Activated gamma-delta T cell treated with Interleukin-2 at 50 U/mL for 16 hours (primary cell): ENCODE results near the gene SFXN1.

Experiments used
- DNase-seq: peaks from one replicate; pipeline ENCODE4 v3.0.0-alpha.2; 2020

Gene SFXN1

GRCh38 chr5:175466700-175467318 lies 11.6 kb upstream of the SFXN1 start:
- no peak for DNase-seq

DNA sequence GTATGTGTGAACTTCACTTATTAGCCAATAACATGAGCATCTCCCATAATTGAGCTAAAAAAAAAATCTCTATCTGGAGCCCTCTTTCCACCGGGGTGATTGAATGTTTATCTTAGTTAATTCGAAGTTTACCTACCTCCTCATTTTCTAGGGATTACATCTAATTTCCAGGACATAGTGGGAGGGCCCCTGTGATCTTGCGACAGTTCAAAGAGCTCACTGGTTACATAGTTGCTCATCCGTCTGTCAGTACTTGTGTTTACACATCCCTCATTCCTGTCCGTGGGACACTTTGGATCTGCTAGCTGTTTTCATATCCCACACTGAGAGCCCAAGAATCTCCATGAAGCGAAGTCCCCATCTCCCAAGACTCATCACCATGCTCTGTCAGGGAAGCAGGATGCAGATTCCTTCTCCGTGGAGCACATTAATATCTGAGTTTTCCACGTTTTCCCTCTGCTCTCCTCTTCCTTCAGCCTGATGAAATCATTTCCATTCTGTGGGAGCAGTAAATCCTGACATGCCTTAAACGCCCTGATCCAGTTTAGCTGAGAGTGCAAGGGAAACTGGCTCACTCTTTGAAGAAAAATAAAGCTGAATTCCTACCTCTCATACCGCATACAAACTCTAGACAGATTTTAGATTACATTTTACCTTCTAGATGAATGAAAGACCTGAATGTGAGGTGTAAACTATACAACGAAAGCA lies 10.2 kb upstream of the SFXN1 start:
- DNase-seq = no peak

DNA sequence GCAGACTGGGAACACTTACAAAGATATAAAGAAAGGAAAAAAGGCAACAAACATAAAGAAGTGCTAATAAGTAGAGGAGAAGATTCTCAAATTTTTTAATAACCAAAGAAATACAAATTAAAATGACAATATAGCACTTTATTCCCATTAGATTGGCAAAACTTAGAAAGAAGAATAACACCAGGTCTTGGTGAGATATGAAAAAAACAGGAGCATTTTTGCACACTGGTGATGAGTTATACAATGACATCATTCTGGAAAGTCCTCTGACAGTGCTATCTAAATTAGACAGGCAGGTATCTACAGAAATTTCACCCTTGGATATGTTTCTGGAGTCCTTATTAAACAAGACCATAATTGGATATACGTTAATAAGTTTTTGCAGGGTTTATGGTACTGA lies 9.5 kb upstream of the SFXN1 start:
- DNase-seq = no peak

DNA sequence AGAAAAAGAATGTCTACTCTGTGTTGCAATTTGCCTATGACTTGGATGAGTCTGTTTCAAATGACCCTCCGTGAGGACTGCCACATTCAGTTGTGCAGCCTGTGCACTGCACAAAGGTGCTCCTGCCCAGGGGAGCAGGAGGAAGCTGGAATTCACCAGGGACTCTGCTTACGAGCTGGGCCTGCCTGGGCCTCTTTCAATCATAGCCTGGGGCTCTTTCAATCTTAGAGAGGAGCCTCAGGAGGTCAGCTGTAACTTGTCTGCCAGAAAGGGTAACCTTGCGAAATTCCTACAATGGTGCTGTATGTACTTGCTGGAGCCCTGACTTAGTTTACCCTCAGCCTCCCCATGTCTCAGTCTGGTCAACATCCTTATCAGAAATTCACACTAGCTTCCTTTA lies 8.4 kb upstream of the SFXN1 start:
- DNase-seq = no peak

GRCh38 chr5:175470781-175471180 lies 7.6 kb upstream of the SFXN1 start:
- no peak for DNase-seq

DNA sequence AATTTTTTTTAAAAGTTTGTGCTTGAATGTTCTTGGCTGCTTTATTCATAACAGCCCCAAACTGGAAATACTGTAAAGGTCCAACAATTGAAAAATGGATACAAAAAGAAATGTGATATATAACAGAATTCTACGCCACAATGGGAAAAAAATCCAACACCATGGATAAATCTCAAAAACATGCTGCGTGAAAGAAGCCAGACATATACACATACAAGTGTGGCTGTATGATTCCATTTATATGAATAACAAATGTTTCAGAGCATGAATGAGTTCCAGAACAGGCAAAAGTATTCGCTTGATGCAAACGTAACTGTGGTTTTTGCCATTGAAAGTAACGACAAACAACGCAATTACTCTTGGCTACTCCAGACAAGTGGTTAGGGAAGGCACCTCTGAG lies 7.2 kb upstream of the SFXN1 start:
- DNase-seq = no peak

GRCh38 chr5:175471628-175472027 lies 6.7 kb upstream of the SFXN1 start:
- DNase-seq = no peak

DNA sequence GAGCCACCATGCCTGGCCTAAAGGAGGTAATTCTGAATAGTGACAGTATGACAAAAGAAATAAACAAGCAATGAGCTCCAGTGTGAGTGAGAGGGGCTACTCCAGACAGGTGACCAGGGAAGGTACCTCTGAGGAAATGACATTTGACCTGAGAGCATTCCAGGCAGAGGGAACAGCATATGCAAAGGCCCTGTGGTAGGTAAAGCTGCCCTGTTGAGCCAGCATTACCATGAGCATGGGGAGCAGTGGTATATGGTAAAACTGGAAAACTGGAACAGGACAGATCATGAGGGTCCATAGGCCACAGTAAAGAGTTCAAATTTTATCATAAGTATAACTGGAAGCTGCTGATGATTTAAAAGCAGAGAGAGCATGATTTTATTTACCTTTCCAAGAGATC lies 6.0 kb upstream of the SFXN1 start:
- DNase-seq = no peak

- DNase-seq = no peak
Measured at GRCh38 chr5:175475248-175475647, 3.1 kb upstream of the SFXN1 start.

- no peak for DNase-seq
Measured at GRCh38 chr5:175477440-175477839, 920 bp upstream of the SFXN1 start.

- no peak for DNase-seq
Measured at GRCh38 chr5:175478008-175478383, 364 bp upstream of the SFXN1 start.

DNA sequence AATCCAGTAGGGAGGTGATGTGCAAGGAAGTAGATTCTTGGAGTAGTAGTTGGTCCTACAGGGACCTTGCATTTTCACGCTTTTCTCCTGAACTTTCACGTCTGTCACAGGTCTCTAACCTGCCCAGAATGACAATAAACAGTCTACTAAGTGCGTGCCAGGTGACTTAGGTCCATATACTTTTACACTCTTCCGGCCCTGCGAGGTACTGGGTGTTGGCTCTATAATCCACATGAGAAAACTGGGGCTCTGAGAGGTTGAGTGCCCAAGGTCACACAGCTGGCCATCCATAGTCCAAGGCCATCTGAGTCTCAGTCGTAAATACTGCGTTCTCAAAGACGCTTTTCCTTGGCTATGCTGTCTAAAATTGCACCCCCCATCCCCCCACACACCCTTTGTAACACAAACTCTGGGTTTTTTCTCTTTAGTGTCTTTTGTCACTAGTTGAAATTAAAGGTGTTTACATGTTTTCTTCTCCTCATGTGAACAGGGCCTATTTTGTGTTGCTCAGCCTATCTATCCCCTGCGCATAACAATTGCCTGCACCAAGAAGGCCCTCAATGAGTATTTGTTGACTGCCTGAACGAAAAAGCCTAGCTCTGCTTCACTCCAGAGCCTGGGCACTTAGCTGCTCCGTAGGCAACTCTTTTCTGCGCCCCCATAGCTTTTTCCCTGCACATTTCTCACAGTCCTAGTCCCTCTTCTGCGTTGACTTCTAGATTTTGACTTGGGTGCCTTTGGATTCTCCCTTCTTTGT lies 943 bp downstream of the SFXN1 start:
- DNase-seq = no peak

GRCh38 chr5:175483337-175483736 lies 5.0 kb downstream of the SFXN1 start:
- no peak for DNase-seq

GRCh38 chr5:175484322-175484721 lies 6.0 kb downstream of the SFXN1 start:
- DNase-seq = no peak

DNA sequence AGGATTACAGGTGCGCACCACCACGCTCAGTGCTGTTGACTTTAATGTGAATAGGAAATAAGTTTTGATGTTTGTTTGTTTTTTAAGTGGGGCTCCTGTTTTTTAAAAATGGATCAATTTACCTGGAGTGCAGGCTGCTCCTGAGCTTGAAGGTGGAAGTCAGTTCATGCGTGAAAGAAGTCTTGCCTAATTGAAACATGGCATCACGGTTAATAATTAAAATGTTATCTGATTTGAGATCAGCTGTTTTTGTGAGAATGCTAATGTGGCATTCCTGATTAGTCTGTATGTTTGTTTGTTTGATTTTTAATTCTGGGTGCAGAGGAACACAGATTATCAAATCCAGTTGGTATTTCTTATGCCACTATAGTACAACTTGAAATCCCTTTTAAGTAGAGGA lies 6.5 kb downstream of the SFXN1 start:
- no peak for DNase-seq

DNA sequence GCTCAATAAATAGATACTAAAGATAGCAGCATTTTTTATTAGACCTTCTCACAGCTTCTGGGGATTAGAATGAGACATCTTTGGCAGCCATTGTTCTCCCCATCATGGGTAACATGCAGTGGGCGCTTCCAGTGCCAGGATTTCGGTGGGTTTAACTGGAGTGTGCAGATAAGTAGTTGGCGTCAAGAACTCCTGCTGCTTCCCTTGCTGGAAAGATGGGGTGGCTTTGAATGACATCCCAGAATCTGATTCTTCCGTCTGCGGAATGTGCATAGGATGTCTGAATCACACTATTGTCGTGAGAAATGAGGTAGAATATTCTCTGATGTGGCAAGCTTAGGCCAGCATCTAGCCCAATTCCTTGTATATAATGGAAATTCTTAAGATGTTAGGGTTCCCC lies 7.3 kb downstream of the SFXN1 start:
- no peak for DNase-seq

DNA sequence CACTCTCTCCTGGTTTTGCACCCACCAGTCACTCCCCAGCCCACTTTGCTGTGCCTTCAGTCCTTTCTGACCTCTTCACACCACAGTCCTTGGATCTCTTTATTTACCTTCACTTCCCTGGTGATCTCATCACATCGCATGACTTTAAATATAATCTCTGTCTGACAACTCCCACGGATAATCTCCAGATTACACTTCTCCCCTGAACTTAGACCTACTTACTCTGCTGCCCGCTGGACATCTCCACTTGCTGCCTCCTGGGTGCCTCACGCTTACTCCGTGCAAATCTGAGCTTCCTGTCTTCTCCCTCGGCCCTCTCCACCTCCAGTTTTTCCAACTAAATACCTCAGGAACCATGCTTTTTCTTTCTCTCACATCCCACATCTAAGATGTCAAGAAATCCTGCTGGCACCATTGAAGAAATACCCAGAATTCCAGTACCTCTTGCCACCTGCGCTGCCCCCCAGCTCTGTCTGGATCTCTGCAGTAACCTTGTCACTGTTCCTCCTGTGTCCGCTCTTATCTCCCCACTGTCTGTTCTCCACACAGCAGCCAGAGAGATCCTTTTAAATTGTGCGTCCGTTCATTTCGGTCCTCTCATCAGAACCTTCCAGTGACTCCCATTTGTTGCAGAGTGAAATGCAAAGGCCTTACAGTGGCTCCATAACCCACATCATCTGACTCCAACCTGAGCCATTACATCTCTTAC lies 9.3 kb downstream of the SFXN1 start:
- DNase-seq = no peak

- no peak for DNase-seq
Measured at GRCh38 chr5:175489693-175490443, 11.5 kb downstream of the SFXN1 start.

GRCh38 chr5:175491223-175491622 lies 12.9 kb downstream of the SFXN1 start:
- DNase-seq = no peak

- DNase-seq = no peak
Measured at GRCh38 chr5:175493260-175493659, 14.9 kb downstream of the SFXN1 start.

DNA sequence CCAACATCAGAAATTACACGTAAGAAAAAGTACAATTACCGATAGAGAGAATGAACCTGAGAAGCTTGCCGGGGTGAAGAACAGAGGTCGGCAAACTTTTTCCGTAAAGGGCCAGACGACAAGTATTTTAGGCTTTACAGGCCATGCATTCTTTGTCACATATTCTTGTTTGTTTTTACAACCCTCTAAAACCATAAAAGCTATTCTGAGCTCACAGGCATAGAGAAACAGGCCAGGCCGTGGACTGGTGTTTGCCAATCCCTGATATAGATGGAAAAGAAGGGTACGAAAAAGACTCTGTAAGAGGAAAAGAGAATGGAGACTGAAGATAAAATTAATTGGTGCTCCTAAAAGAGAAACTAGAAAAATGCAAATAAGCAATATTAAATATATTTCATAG lies 15.4 kb downstream of the SFXN1 start:
- DNase-seq = no peak

DNA sequence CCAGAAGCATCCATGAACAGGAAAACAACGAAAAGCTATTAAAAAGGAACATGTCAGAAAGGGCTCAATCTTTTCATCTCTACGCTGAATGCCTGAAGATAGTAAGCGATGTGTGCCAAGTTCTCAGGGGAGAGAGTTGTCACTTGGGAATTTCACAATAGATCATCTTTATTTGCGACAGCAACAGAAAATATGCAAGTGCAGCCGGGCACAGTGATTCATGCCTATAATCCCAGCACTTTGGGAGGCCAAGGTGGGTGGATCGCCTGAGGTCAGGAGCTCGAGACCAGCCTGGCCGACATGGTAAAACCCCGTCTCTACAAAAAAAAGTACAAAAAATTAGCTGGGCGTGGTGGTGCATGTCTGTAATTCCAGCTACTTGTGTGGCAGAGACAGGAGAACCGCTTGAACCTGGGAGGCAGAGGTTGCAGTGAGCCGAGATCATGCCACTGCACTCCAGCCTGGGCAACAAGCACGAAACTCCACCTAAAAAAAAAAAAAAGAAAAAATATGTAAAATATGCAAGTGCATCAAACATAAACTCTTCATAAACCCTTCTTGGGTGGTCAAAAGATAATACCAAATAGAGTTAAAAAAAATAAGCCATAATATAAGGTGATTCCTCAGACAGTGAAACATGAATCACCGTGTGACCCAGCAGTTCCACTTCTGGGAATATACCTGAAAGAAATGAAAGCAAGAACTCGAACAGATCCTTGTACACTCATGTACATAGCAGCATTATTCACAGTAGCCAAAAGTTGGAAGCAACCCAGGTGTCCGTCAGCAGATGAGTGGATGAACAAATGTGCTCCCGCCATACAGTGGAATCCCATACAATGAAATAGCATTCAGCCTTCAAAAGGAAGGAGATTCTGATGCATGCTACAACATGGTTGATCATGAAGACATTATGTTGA lies 16.2 kb downstream of the SFXN1 start:
- DNase-seq = no peak
